ENCODE data around the gene HCFC1R1. TPM values are rescaled to one million over a fixed set of nuclear protein-coding genes. Genes with fewer than 3 reads are reported as not detected.
A peak's percentile ranks its signal among the peaks of the same experiment; 100 is the strongest.

HCFC1R1 gene
- polyA plus RNA-seq, 1 experiment = 51.6 TPM

GRCh38 chr16:3004319-3004718 is 19.4 kb downstream of the HCFC1R1 start:
- Histone ChIP-seq H3K27ac (ENCODE audit: low read depth, low read length) (no peak overlapping the region), H3K27me3 (ENCODE audit: control insufficient read depth, insufficient read depth, low read length) (peaks cover 49% of the 10 kb centered on the region), H3K9me3 (ENCODE audit: control insufficient read depth, insufficient read depth, low read length) (no peaks in the 10 kb centered on the region), H3K4me3 (ENCODE audit: low read depth, low read length) (no peak overlapping the region)
- ChIA-PET POLR2A (interaction anchor here (1.0 to 1.7 kb wide), 4 partner anchors 16 to 24 kb away, joined by 3 to 8 read pairs (median 5); partner anchors contain the start of genes HCFC1R1, THOC6 and TNFRSF12A), CTCF (interaction anchor here (0.7 to 2.4 kb wide), 4 partner anchors 9 to 72 kb away, joined by 3 to 9 read pairs (median 4); no protein-coding TSS in a partner anchor)
- no peak for DNase-seq (ENCODE audit: low read depth, low spot score)
- no peak for TF ChIP-seq CTCF (IDR thresholded peaks at IDR 0.05; ENCODE audit: low read depth, low read length)

- peak; percentile 38 for TF ChIP-seq CTCF (IDR thresholded peaks at IDR 0.05; ENCODE audit: low read depth, low read length)
- DNase-seq (ENCODE audit: low read depth, low spot score) = peak; percentile 94
- no peaks in the 10 kb centered on the region for H3K9me3 ChIP-seq (ENCODE audit: control insufficient read depth, insufficient read depth, low read length)
- no peak overlapping the region for H3K4me3 ChIP-seq (ENCODE audit: low read depth, low read length)
- H3K27ac ChIP-seq (ENCODE audit: low read depth, low read length) = no peak overlapping the region
- peaks cover 48% of the 10 kb centered on the region for H3K27me3 ChIP-seq (ENCODE audit: control insufficient read depth, insufficient read depth, low read length)
- POLR2A ChIA-PET = interaction anchor here (0.5 to 1.7 kb wide), 6 partner anchors 17 to 624 kb away, joined by 3 to 8 read pairs (median 5); partner anchors contain the start of genes HCFC1R1, THOC6 and TNFRSF12A
- CTCF ChIA-PET = interaction anchor here (0.7 to 2.4 kb wide), 4 partner anchors 9 to 73 kb away, joined by 3 to 9 read pairs (median 4); no protein-coding TSS in a partner anchor
Measured at GRCh38 chr16:3003582-3004270, 20.0 kb downstream of the HCFC1R1 start.

- Histone ChIP-seq H3K27ac (ENCODE audit: low read depth, low read length) (no peak overlapping the region), H3K4me3 (ENCODE audit: low read depth, low read length) (no peak overlapping the region), H3K27me3 (ENCODE audit: control insufficient read depth, insufficient read depth, low read length) (peaks cover 55% of the 10 kb centered on the region), H3K9me3 (ENCODE audit: control insufficient read depth, insufficient read depth, low read length) (no peaks in the 10 kb centered on the region; the same call in 1 of the 2 replicates)
- CTCF ChIA-PET = no interaction called here
- POLR2A ChIA-PET = no interaction called here
- no peak for TF ChIP-seq CTCF (IDR thresholded peaks at IDR 0.05; ENCODE audit: low read depth, low read length)
- no peak for DNase-seq (ENCODE audit: low read depth, low spot score)
Measured at GRCh38 chr16:3001316-3001715, 22.4 kb downstream of the HCFC1R1 start.

GRCh38 chr16:3000540-3000939 is 23.2 kb downstream of the HCFC1R1 start:
- Histone ChIP-seq H3K9me3 (ENCODE audit: control insufficient read depth, insufficient read depth, low read length) (no peaks in the 10 kb centered on the region; the same call in 1 of the 2 replicates), H3K27ac (ENCODE audit: low read depth, low read length) (no peak overlapping the region), H3K27me3 (ENCODE audit: control insufficient read depth, insufficient read depth, low read length) (peaks cover 53% of the 10 kb centered on the region), H3K4me3 (ENCODE audit: low read depth, low read length) (no peak overlapping the region)
- ChIA-PET CTCF (no interaction called here), POLR2A (no interaction called here)
- no peak for DNase-seq (ENCODE audit: low read depth, low spot score)
- no peak for TF ChIP-seq CTCF (IDR thresholded peaks at IDR 0.05; ENCODE audit: low read depth, low read length)

GRCh38 chr16:2999929-3000328 is 23.8 kb downstream of the HCFC1R1 start:
- H3K9me3 ChIP-seq (ENCODE audit: control insufficient read depth, insufficient read depth, low read length) = no peaks in the 10 kb centered on the region; the same call in 1 of the 2 replicates
- no peak overlapping the region for H3K4me3 ChIP-seq (ENCODE audit: low read depth, low read length)
- ChIA-PET POLR2A (no interaction called here), CTCF (no interaction called here)
- no peak for TF ChIP-seq CTCF (IDR thresholded peaks at IDR 0.05; ENCODE audit: low read depth, low read length)
- no peak for DNase-seq (ENCODE audit: low read depth, low spot score)
- H3K27ac ChIP-seq (ENCODE audit: low read depth, low read length) = no peak overlapping the region
- peaks cover 51% of the 10 kb centered on the region for H3K27me3 ChIP-seq (ENCODE audit: control insufficient read depth, insufficient read depth, low read length)
